Fibroblast of lung (primary cell): ENCODE results near the gene ADORA1. TPM values are rescaled to one million over a fixed set of nuclear protein-coding genes. Genes with fewer than 3 reads are reported as not detected.
A peak's percentile ranks its signal among the peaks of the same experiment; 100 is the strongest.

Experiments
- DNase-seq, 2 donors: peaks; one replicate each; pipeline versions ENCODE4 v3.0.0 to v3.0.0-alpha.2; 2010; ENCODE audit warnings: low read depth in 2 of 2
- H2AFZ ChIP-seq: 2 replicates; pipeline ENCODE4 v1.5.1; 2012; ENCODE audit warnings: low read length, control low read depth, inconsistent platforms
- H3K27ac ChIP-seq: 2 replicates; pipeline ENCODE4 v1.5.1; 2011; ENCODE audit warnings: low read length, control low read depth; ENCODE audit not compliant: insufficient read depth
- H3K27me3 ChIP-seq: 2 replicates; pipeline ENCODE4 v1.5.1; 2011; ENCODE audit warnings: mild to moderate bottlenecking, low read length; ENCODE audit not compliant: control insufficient read depth, insufficient read depth
- H3K36me3 ChIP-seq: 2 replicates; pipeline ENCODE4 v1.5.1; 2011; ENCODE audit warnings: low read length; ENCODE audit not compliant: control insufficient read depth, insufficient read depth
- H3K4me1 ChIP-seq: 2 replicates; pipeline ENCODE4 v1.5.1; 2011; ENCODE audit warnings: low read length; ENCODE audit not compliant: control insufficient read depth, insufficient read depth; ENCODE audit errors: extremely low read depth
- H3K4me2 ChIP-seq: 2 replicates; pipeline ENCODE4 v1.5.1; 2011; ENCODE audit warnings: low read length, control low read depth; ENCODE audit not compliant: insufficient read depth; ENCODE audit errors: extremely low read depth
- H3K4me3 ChIP-seq, 4 experiments: fragments of 200-600 bp in 1 of 4; sonication (generic) in 1 of 4; replicated peaks in 1 of 4; 2 replicates each; pipeline ENCODE4 v1.5.1; 2011 to 2016; ENCODE audit warnings: low read length in 4 of 4, low read depth in 3 of 4, mild to moderate bottlenecking in 3 of 4, control low read depth in 2 of 4, inconsistent platforms in 1 of 4, mixed read lengths in 1 of 4; ENCODE audit not compliant: insufficient read depth in 1 of 4; ENCODE audit errors: control extremely low read depth in 1 of 4
- H3K79me2 ChIP-seq: 2 replicates; pipeline ENCODE4 v1.5.1; 2012; ENCODE audit warnings: mild to moderate bottlenecking, low read length, inconsistent platforms; ENCODE audit not compliant: control insufficient read depth, insufficient read depth
- H3K9ac ChIP-seq: 2 replicates; pipeline ENCODE4 v1.5.1; 2011; ENCODE audit warnings: mild to moderate bottlenecking, low read length, control low read depth; ENCODE audit not compliant: insufficient read depth
- H3K9me3 ChIP-seq: 2 replicates; pipeline ENCODE4 v1.5.1; 2012; ENCODE audit warnings: low read depth, low read length; ENCODE audit not compliant: control insufficient read depth, insufficient read depth
- H4K20me1 ChIP-seq: 2 replicates; pipeline ENCODE4 v1.5.1; 2011; ENCODE audit warnings: low read length; ENCODE audit not compliant: control insufficient read depth, insufficient read depth; ENCODE audit errors: extremely low read depth
- CTCF ChIP-seq, 2 donors: IDR thresholded peaks in 1 of 2; conservative IDR thresholded peaks in 1 of 2; 1 replicate in 1 of 2; 2 replicates in 1 of 2; pipeline ENCODE4 v1.5.1; 2011 to 2012; ENCODE audit warnings: low read length in 2 of 2, control low read depth in 1 of 2, inconsistent platforms in 1 of 2, low read depth in 1 of 2, mild to moderate bottlenecking in 1 of 2
- EZH2 ChIP-seq: IDR thresholded peaks from 2 replicates; pipeline ENCODE4 v1.5.1; 2012; ENCODE audit warnings: low read length, control low read depth, mild to moderate bottlenecking; ENCODE audit errors: missing control alignments
- polyA plus RNA-seq, 2 donors: library from polyadenylated mRNA; depleted of rRNA in 1 of 2; stranded (reverse) in 1 of 2; unstranded in 1 of 2; fragments of >200 nt; gene quantifications; 2 replicates each; pipeline ENCODE4 v1.2.1, GENCODE V29; 2011 to 2012; ENCODE audit warnings: missing spikeins in 1 of 2
- total RNA-seq: library from RNA; depleted of rRNA; stranded (reverse); fragments of >200 nt; gene quantifications from 2 replicates; pipeline ENCODE4 v1.2.1, GENCODE V29; 2014

ADORA1 gene
- total and polyA plus RNA-seq, 2 donors (not counting 1 experiment from before 2014, with no cell fraction given) = 1.5 to 6.1 TPM

- Histone ChIP-seq H3K9ac (no peak overlapping the region), H4K20me1 (no peaks in the 10 kb centered on the region), H3K4me2 (no peak overlapping the region), H3K9me3 (no peaks in the 10 kb centered on the region), H3K27ac (peak overlapping the region; percentile 33), H3K4me1 (peaks cover 25% of the 10 kb centered on the region), H3K4me3 (no peak overlapping the region), H2AFZ (no peak overlapping the region), H3K27me3 (no peaks in the 10 kb centered on the region), H3K36me3 (no peaks in the 10 kb centered on the region), H3K79me2 (no peaks in the 10 kb centered on the region)
- TF ChIP-seq CTCF (conservative IDR thresholded peaks at IDR 0.05 in 1 of 2, IDR thresholded peaks at IDR 0.05 in 1 of 2; ENCODE audit: low read depth in 1 of 2, low read length in 2 of 2) (no peak), EZH2 (no peak)
- peak in 1 of 2 donors; percentile 47 for DNase-seq
These were observed 50.0 kb downstream of the ADORA1 start for GRCh38 chr1:203177470-203178039.

GRCh38 chr1:203178083-203178482 is 50.6 kb downstream of the ADORA1 start:
- Histone ChIP-seq H4K20me1 (no peaks in the 10 kb centered on the region), H3K79me2 (no peaks in the 10 kb centered on the region), H3K9ac (no peak overlapping the region), H3K4me1 (peaks cover 25% of the 10 kb centered on the region), H3K27me3 (no peaks in the 10 kb centered on the region), H3K9me3 (no peaks in the 10 kb centered on the region), H3K4me2 (no peak overlapping the region), H2AFZ (no peak overlapping the region), H3K4me3 (no peak overlapping the region), H3K36me3 (no peaks in the 10 kb centered on the region), H3K27ac (peak overlapping the region; percentile 33)
- TF ChIP-seq EZH2 = no peak
- no peak for TF ChIP-seq CTCF (conservative IDR thresholded peaks at IDR 0.05 in 1 of 2, IDR thresholded peaks at IDR 0.05 in 1 of 2; ENCODE audit: low read depth in 1 of 2, low read length in 2 of 2)
- DNase-seq = peak in 1 of 2 donors; percentile 38

DNA sequence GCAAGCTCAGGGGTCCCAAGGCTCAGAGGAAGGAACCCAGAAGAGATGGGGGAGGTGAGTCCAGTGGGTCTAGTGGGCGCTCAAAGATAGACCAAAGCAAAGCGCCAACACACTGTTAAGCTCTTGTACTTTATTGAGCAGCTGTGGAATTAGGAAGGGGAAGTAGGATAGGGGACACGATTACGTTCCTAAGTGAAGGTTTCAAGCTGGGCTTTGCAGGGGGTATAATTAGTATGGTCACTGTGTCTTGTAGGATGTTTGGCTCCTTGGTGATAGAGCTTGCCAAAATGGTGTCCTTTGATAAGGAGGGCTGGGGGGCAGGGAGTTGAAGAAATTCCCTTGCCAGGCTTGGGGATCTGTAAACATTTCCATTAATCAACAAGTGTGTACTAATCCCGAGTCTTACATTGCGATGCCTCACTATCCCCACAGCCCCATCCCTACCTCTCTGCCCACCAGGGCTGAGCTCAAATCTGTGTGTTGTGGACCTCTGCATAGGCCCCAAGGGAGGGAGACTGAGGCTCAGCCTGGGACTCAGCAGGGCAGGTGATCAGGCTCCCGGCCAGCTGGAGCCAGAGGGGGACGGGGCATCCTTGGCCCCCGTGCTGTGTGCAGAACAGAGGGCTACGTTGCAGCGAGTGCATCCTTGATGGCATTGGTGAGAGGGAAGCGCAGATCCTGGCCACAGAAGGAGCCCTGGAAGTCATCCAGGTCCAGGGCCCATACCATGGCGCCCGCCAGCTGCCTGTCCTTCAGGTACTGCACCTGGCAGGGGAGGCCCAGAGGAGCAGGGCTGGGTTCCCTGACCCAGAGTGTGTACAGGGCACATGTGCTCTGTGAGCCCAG is 51.5 kb downstream of the ADORA1 start:
- H3K4me2 ChIP-seq = no peak overlapping the region
- no peak for DNase-seq
- no peak overlapping the region for H3K9ac ChIP-seq
- H2AFZ ChIP-seq = no peak overlapping the region
- H3K27me3 ChIP-seq = no peaks in the 10 kb centered on the region
- no peaks in the 10 kb centered on the region for H4K20me1 ChIP-seq
- H3K36me3 ChIP-seq = no peaks in the 10 kb centered on the region
- H3K9me3 ChIP-seq = no peaks in the 10 kb centered on the region
- no peaks in the 10 kb centered on the region for H3K79me2 ChIP-seq
- H3K27ac ChIP-seq = no peak overlapping the region
- H3K4me3 ChIP-seq = no peak overlapping the region
- no peak for TF ChIP-seq EZH2
- no peak for TF ChIP-seq CTCF (conservative IDR thresholded peaks at IDR 0.05 in 1 of 2, IDR thresholded peaks at IDR 0.05 in 1 of 2; ENCODE audit: low read depth in 1 of 2, low read length in 2 of 2)
- H3K4me1 ChIP-seq = peaks cover 25% of the 10 kb centered on the region
